ENCODE measurements around the gene IL3RA.
"Not testable (repeated sequence)": the region's sequence is repeated elsewhere in the genome, so short reads cannot be mapped to it uniquely, and the experiment has no call there.

The IL3RA gene

GRCh38 chrX:1361910-1362309, 25.3 kb downstream of the IL3RA start:
- DNase-seq (ENCODE audit: low read depth): no peak
- TF ChIP-seq CTCF (IDR thresholded peaks at IDR 0.05; ENCODE audit: control insufficient read depth, extremely low read depth, insufficient read depth): no peak
- no peak overlapping the region for H3K4me3 ChIP-seq (ENCODE audit: low read depth, low read length)

- not testable (repeated sequence) for H3K4me3 ChIP-seq (ENCODE audit: low read depth, low read length); DNase-seq (ENCODE audit: low read depth)
Measured at GRCh38 chrX:1366363-1366762, 29.8 kb downstream of the IL3RA start.

GRCh38 chrX:1368385-1368698, 31.8 kb downstream of the IL3RA start:
- H3K4me3 ChIP-seq (ENCODE audit: low read depth, low read length): no peak overlapping the region
- TF ChIP-seq CTCF (IDR thresholded peaks at IDR 0.05; ENCODE audit: control insufficient read depth, extremely low read depth, insufficient read depth): no peak
- DNase-seq (ENCODE audit: low read depth): no peak

GRCh38 chrX:1378306-1378759, 41.7 kb downstream of the IL3RA start:
- no peak for DNase-seq (ENCODE audit: low read depth)
- no peak for TF ChIP-seq CTCF (IDR thresholded peaks at IDR 0.05; ENCODE audit: control insufficient read depth, extremely low read depth, insufficient read depth)
- no peak overlapping the region for H3K4me3 ChIP-seq (ENCODE audit: low read depth, low read length)

- no peak for DNase-seq (ENCODE audit: low read depth)
- no peak overlapping the region for H3K4me3 ChIP-seq (ENCODE audit: low read depth, low read length)
- no peak for TF ChIP-seq CTCF (IDR thresholded peaks at IDR 0.05; ENCODE audit: control insufficient read depth, extremely low read depth, insufficient read depth)
Measured at GRCh38 chrX:1380672-1381233, 44.2 kb downstream of the IL3RA start.

- DNase-seq (ENCODE audit: low read depth): no peak
- no peak overlapping the region for H3K4me3 ChIP-seq (ENCODE audit: low read depth, low read length)
- no peak for TF ChIP-seq CTCF (IDR thresholded peaks at IDR 0.05; ENCODE audit: control insufficient read depth, extremely low read depth, insufficient read depth)
Measured at GRCh38 chrX:1384658-1385252, 48.2 kb downstream of the IL3RA start.

- H3K4me3 ChIP-seq (ENCODE audit: low read depth, low read length): no peak overlapping the region
- no peak for DNase-seq (ENCODE audit: low read depth)
- TF ChIP-seq CTCF (IDR thresholded peaks at IDR 0.05; ENCODE audit: control insufficient read depth, extremely low read depth, insufficient read depth): no peak
Measured at GRCh38 chrX:1385253-1386223, 49.0 kb downstream of the IL3RA start.

Measured in LNCaP clone FGC (cell line).